Neural cell (in vitro differentiated cells): ENCODE data around the gene SLC17A5. TPM values are rescaled to one million over a fixed set of nuclear protein-coding genes. Genes with fewer than 3 reads are reported as not detected.

ENCODE experiments used
- H2AFZ ChIP-seq: fragments of 200-600, 300-800 bp; sonication (generic), shearing (Covaris generic); 2 replicates; pipeline ENCODE4 v1.6.0; 2014; ENCODE audit warnings: low read depth, mild to moderate bottlenecking, antibody characterized with exemption, low read length, moderate library complexity
- H3F3A ChIP-seq: fragments of 200-600 bp; shearing (Covaris generic); 2 replicates; pipeline ENCODE4 v1.6.1; 2016; ENCODE audit warnings: mild to moderate bottlenecking, moderate library complexity, mixed read lengths, antibody characterized with exemption, low read length; ENCODE audit not compliant: insufficient read depth, poor library complexity, severe bottlenecking
- H3K27ac ChIP-seq: fragments of 200-600, 300-800 bp; sonication (generic), shearing (Covaris generic); 2 replicates; pipeline ENCODE4 v1.5.1; 2014; ENCODE audit warnings: mild to moderate bottlenecking, low read length, moderate library complexity
- H3K27me3 ChIP-seq: fragments of 300-800, 200-600 bp; sonication (generic), shearing (Covaris generic); 2 replicates; pipeline ENCODE4 v1.6.0; 2014; ENCODE audit warnings: mild to moderate bottlenecking, low read depth, low read length, moderate library complexity; ENCODE audit not compliant: insufficient read depth
- H3K36me3 ChIP-seq: fragments of 300-800, 200-600 bp; sonication (generic), shearing (Covaris generic); 2 replicates; pipeline ENCODE4 v1.5.1; 2014; ENCODE audit warnings: mild to moderate bottlenecking, antibody characterized with exemption, low read length, moderate library complexity; ENCODE audit not compliant: insufficient read depth
- H3K4me2 ChIP-seq: fragments of 300-800, 200-600 bp; sonication (generic), shearing (Covaris generic); 2 replicates; pipeline ENCODE4 v1.6.0; 2014; ENCODE audit warnings: mild to moderate bottlenecking, low read length
- H3K4me3 ChIP-seq: fragments of 300-800, 200-600 bp; sonication (generic), shearing (Covaris generic); 2 replicates; pipeline ENCODE4 v1.5.1; 2014; ENCODE audit warnings: mild to moderate bottlenecking, low read length, moderate library complexity
- H3K79me2 ChIP-seq: fragments of 200-600 bp; shearing (Covaris generic); replicated peaks from 2 replicates; pipeline ENCODE4 v1.6.0; 2014; ENCODE audit warnings: mild to moderate bottlenecking, low read length, moderate library complexity; ENCODE audit not compliant: insufficient read depth
- H3K9ac ChIP-seq: fragments of 300-800, 200-600 bp; sonication (generic), shearing (Covaris generic); 2 replicates; pipeline ENCODE4 v1.6.1; 2016; ENCODE audit warnings: mild to moderate bottlenecking, low read length, mixed read lengths
- H3K9me2 ChIP-seq: fragments of 200-600 bp; shearing (Covaris generic); 2 replicates; pipeline ENCODE4 v1.6.1; 2016; ENCODE audit warnings: mild to moderate bottlenecking, low read length, mixed read lengths; ENCODE audit not compliant: insufficient read depth
- H3K9me3 ChIP-seq: fragments of 200-600, 300-800 bp; sonication (generic), shearing (Covaris generic); 2 replicates; pipeline ENCODE4 v1.6.1; 2016; ENCODE audit warnings: mild to moderate bottlenecking, mixed run types, low read length, moderate library complexity, mixed read lengths
- H4K20me1 ChIP-seq: fragments of 200-600 bp; shearing (Covaris generic); 2 replicates; pipeline ENCODE4 v1.6.1; 2016; ENCODE audit warnings: mild to moderate bottlenecking, mixed run types; ENCODE audit not compliant: insufficient read depth
- EP300 ChIP-seq: fragments of 450-650 bp; conservative IDR thresholded peaks from 2 replicates; pipeline ENCODE4 v1.6.1; 2014; ENCODE audit warnings: antibody characterized with exemption, mild to moderate bottlenecking, moderate library complexity; ENCODE audit not compliant: poor library complexity, severe bottlenecking
- EZH2 ChIP-seq: fragments of 200-600, 300-800 bp; shearing (Covaris generic), sonication (generic); IDR thresholded peaks from 2 replicates; pipeline ENCODE4 v1.6.1; 2014; ENCODE audit warnings: antibody characterized with exemption, low read length, borderline replicate concordance, mild to moderate bottlenecking; ENCODE audit not compliant: insufficient read depth, poor library complexity, severe bottlenecking
- MXI1 ChIP-seq: fragments of 450-650 bp; conservative IDR thresholded peaks from 2 replicates; pipeline ENCODE4 v1.6.1; 2014; ENCODE audit warnings: antibody characterized with exemption, mild to moderate bottlenecking; ENCODE audit not compliant: poor library complexity, severe bottlenecking
- POLR2AphosphoS5 ChIP-seq: IDR thresholded peaks from 2 replicates; pipeline ENCODE4 v1.6.1; 2012
- RAD21 ChIP-seq: fragments of 450-650 bp; conservative IDR thresholded peaks from 2 replicates; pipeline ENCODE4 v1.6.1; 2014; ENCODE audit warnings: antibody characterized with exemption, mild to moderate bottlenecking, moderate library complexity
- SMC3 ChIP-seq: fragments of 450-650 bp; conservative IDR thresholded peaks from 2 replicates; pipeline ENCODE4 v1.6.1; 2014; ENCODE audit warnings: antibody characterized with exemption, mild to moderate bottlenecking, moderate library complexity; ENCODE audit not compliant: poor library complexity
- TAF1 ChIP-seq: IDR thresholded peaks from 2 replicates; pipeline ENCODE4 v1.6.1; 2012; ENCODE audit warnings: low read depth
- polyA plus RNA-seq: library from polyadenylated mRNA; depleted of rRNA; stranded (reverse); fragments of >200 nt; gene quantifications from 2 replicates; pipeline ENCODE4 v1.2.3, GENCODE V29; 2014
- TF ChIP-seq, protein P1 (sequence below): fragments of 450-650 bp; IDR thresholded peaks from 2 replicates; pipeline ENCODE4 v1.5.1; 2014; ENCODE audit warnings: antibody characterized with exemption, mild to moderate bottlenecking, moderate library complexity; ENCODE audit not compliant: poor library complexity, severe bottlenecking
- TF ChIP-seq, protein P2 (sequence below): IDR thresholded peaks from 2 replicates; pipeline ENCODE4 v1.6.1; 2012; ENCODE audit warnings: borderline replicate concordance

SLC17A5 gene
- polyA plus RNA-seq, 1 donor from 2014 or later: 12.3 TPM

DNA sequence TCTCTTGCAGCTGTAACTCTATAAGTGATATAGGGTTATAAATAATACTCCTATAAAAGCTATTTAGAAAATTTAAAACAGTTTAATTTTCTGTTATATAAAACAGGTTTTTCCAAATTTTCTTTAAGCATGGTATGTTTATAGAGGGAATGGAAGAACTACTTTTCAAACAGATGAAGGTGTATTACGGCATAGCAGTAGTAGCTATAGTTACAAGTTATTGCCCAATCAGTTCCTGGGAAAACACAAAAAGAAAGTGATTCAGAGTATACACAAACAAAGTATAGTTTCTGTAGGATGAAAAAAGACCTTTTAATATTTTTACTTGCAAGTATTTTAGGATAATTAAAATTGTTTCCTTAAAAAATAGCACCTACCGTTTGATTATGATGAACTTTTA, 9.8 kb downstream of the SLC17A5 start:
- H3F3A ChIP-seq: no peaks in the 10 kb centered on the region
- H3K4me2 ChIP-seq: no peak overlapping the region
- no peaks in the 10 kb centered on the region for H4K20me1 ChIP-seq

DNA sequence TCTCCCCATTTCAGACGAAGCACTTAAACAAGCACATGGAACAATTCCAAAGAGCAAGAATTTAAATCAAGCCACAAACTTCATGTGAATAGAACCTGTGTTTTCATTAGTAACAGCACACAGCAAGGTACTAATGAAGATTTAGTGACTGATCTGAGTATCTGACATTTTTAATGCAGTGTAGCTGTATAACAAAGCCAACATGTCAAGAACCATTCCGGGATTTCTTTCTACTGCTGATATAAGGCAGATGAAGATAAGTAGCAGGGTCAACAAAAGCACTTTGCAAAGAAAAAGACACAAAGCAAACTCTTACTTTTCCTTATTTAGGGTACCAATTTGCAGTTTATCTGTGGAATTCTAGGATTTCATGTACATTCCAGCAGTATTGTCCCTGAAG, 11.3 kb downstream of the SLC17A5 start:
- H3K27ac ChIP-seq: no peak overlapping the region
- H3K9me3 ChIP-seq: no peaks in the 10 kb centered on the region
- no peaks in the 10 kb centered on the region for H3K9me2 ChIP-seq
- H4K20me1 ChIP-seq: no peaks in the 10 kb centered on the region
- H3K4me3 ChIP-seq: no peak overlapping the region
- peaks cover 6% of the 10 kb centered on the region for H3K36me3 ChIP-seq
- no peaks in the 10 kb centered on the region for H3F3A ChIP-seq
- no peak overlapping the region for H3K4me2 ChIP-seq
- TF ChIP-seq TAF1 (no peak), RAD21 (no peak), EZH2 (no peak), MXI1 (no peak), EP300 (no peak), SMC3 (no peak)
- TF ChIP-seq, protein P1, sequence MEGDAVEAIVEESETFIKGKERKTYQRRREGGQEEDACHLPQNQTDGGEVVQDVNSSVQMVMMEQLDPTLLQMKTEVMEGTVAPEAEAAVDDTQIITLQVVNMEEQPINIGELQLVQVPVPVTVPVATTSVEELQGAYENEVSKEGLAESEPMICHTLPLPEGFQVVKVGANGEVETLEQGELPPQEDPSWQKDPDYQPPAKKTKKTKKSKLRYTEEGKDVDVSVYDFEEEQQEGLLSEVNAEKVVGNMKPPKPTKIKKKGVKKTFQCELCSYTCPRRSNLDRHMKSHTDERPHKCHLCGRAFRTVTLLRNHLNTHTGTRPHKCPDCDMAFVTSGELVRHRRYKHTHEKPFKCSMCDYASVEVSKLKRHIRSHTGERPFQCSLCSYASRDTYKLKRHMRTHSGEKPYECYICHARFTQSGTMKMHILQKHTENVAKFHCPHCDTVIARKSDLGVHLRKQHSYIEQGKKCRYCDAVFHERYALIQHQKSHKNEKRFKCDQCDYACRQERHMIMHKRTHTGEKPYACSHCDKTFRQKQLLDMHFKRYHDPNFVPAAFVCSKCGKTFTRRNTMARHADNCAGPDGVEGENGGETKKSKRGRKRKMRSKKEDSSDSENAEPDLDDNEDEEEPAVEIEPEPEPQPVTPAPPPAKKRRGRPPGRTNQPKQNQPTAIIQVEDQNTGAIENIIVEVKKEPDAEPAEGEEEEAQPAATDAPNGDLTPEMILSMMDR: no peak
- H3K9ac ChIP-seq: no peak overlapping the region
- no peak overlapping the region for H2AFZ ChIP-seq
- no peaks in the 10 kb centered on the region for H3K79me2 ChIP-seq
- H3K27me3 ChIP-seq: no peaks in the 10 kb centered on the region

More for the DNA sequence above, 9.8 kb downstream of the SLC17A5 start:
- H3K27me3 ChIP-seq: no peaks in the 10 kb centered on the region
- no peaks in the 10 kb centered on the region for H3K79me2 ChIP-seq
- no peak overlapping the region for H3K27ac ChIP-seq
- no peak overlapping the region for H3K9ac ChIP-seq
- no peak overlapping the region for H2AFZ ChIP-seq
- TF ChIP-seq EZH2 (no peak), RAD21 (no peak), EP300 (no peak), TAF1 (no peak), POLR2AphosphoS5 (no peak), SMC3 (no peak), MXI1 (no peak)
- TF ChIP-seq, protein P1: no peak
- TF ChIP-seq, protein P2, sequence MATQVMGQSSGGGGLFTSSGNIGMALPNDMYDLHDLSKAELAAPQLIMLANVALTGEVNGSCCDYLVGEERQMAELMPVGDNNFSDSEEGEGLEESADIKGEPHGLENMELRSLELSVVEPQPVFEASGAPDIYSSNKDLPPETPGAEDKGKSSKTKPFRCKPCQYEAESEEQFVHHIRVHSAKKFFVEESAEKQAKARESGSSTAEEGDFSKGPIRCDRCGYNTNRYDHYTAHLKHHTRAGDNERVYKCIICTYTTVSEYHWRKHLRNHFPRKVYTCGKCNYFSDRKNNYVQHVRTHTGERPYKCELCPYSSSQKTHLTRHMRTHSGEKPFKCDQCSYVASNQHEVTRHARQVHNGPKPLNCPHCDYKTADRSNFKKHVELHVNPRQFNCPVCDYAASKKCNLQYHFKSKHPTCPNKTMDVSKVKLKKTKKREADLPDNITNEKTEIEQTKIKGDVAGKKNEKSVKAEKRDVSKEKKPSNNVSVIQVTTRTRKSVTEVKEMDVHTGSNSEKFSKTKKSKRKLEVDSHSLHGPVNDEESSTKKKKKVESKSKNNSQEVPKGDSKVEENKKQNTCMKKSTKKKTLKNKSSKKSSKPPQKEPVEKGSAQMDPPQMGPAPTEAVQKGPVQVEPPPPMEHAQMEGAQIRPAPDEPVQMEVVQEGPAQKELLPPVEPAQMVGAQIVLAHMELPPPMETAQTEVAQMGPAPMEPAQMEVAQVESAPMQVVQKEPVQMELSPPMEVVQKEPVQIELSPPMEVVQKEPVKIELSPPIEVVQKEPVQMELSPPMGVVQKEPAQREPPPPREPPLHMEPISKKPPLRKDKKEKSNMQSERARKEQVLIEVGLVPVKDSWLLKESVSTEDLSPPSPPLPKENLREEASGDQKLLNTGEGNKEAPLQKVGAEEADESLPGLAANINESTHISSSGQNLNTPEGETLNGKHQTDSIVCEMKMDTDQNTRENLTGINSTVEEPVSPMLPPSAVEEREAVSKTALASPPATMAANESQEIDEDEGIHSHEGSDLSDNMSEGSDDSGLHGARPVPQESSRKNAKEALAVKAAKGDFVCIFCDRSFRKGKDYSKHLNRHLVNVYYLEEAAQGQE: no peak
- no peaks in the 10 kb centered on the region for H3K9me2 ChIP-seq
- H3K4me3 ChIP-seq: no peak overlapping the region
- H3K9me3 ChIP-seq: no peaks in the 10 kb centered on the region
- H3K36me3 ChIP-seq: peaks cover 5% of the 10 kb centered on the region
